ENCODE results near the gene MARCOL.

MARCOL gene

GRCh38 chr5:148228392-148228984 lies 9.8 kb upstream of the MARCOL start:
- TF ChIP-seq CTCF (IDR thresholded peaks at IDR 0.05): no peak
- Histone ChIP-seq H3K27ac (no peak overlapping the region), H3K4me3 (no peak overlapping the region)
- no peak for DNase-seq (ENCODE audit: low spot score)

DNA sequence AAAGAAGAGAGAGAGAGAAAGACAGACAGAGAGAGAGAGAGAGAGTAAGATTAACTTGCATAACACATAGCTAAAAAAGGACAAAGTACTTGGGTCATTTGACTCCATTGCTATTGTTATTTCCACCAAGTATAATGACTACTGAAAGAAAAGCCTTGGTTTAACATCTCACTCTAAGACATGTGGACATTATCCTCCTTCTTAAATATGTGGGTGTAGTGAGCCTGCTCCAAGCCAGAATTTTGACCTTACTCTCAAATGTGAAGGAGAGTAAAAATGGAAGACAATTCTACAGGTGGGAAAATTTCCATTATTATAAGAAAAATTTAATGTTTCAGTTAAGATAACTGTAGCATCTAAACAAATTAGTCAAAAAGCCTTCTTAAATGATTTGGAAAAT lies 8.5 kb upstream of the MARCOL start:
- Histone ChIP-seq H3K4me3 (no peak overlapping the region), H3K27ac (no peak overlapping the region)
- TF ChIP-seq CTCF (IDR thresholded peaks at IDR 0.05): no peak
- DNase-seq (ENCODE audit: low spot score): no peak

GRCh38 chr5:148230240-148230639 lies 8.1 kb upstream of the MARCOL start:
- no peak overlapping the region for H3K4me3 ChIP-seq
- no peak for DNase-seq (ENCODE audit: low spot score)
- TF ChIP-seq CTCF (IDR thresholded peaks at IDR 0.05): no peak
- no peak overlapping the region for H3K27ac ChIP-seq

GRCh38 chr5:148237785-148238417 lies 424 bp upstream of the MARCOL start:
- DNase-seq (ENCODE audit: low spot score): no peak

DNA sequence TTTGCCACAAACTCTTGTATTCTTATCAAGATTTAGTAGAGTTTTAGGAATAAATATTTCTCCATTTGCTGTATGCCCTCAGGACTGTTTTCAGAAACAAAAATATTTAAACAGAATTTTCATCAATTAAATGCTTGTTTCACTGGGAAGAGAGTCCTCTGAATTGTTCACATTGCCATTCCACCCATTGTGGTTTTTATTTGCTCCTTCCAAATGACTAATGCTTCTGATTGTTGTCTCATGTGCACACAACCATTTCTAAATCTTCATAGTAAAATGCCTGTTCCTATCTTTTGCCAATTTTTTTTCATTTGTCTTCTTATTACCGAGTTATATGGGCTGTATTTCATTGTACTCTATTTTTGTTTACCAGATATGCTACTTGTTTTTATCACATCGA lies 10.6 kb downstream of the MARCOL start:
- DNase-seq (ENCODE audit: low spot score): no peak
- Histone ChIP-seq H3K27ac (no peak overlapping the region), H3K4me3 (no peak overlapping the region)
- TF ChIP-seq CTCF (IDR thresholded peaks at IDR 0.05): no peak

More at GRCh38 chr5:148237785-148238417, 424 bp upstream of the MARCOL start:
- no peak overlapping the region for H3K27ac ChIP-seq
- H3K4me3 ChIP-seq: no peak overlapping the region
- no peak for TF ChIP-seq CTCF (IDR thresholded peaks at IDR 0.05)

GRCh38 chr5:148255456-148255855 lies 17.1 kb downstream of the MARCOL start:
- no peak for TF ChIP-seq CTCF (IDR thresholded peaks at IDR 0.05)
- no peak for DNase-seq (ENCODE audit: low spot score)
- no peak overlapping the region for H3K27ac ChIP-seq
- no peak overlapping the region for H3K4me3 ChIP-seq

- H3K4me3 ChIP-seq: no peak overlapping the region
- TF ChIP-seq CTCF (IDR thresholded peaks at IDR 0.05): no peak
- no peak overlapping the region for H3K27ac ChIP-seq
- no peak for DNase-seq (ENCODE audit: low spot score)
Observed at GRCh38 chr5:148259288-148259687, 21.0 kb downstream of the MARCOL start.
